ACC112 (cell line): ENCODE measurements around the gene ALDH1L1.

Source experiments
- H2AFZ ChIP-seq: fragments of 200-600 bp; sonication (generic); one replicate; pipeline ENCODE4 v1.6.0; 2017; ENCODE audit warnings: antibody characterized with exemption, low read length; ENCODE audit not compliant: unreplicated experiment
- H3K27ac ChIP-seq: fragments of 200-600 bp; sonication (generic); 2 replicates; pipeline ENCODE4 v1.5.1; 2014; ENCODE audit warnings: low read depth, mild to moderate bottlenecking, antibody characterized with exemption, low read length, moderate library complexity
- H3K27me3 ChIP-seq: fragments of 200-600 bp; sonication (generic); 2 replicates; pipeline ENCODE4 v1.6.1; 2014; ENCODE audit warnings: mild to moderate bottlenecking, antibody characterized with exemption, low read length, moderate library complexity, mixed read lengths; ENCODE audit not compliant: insufficient read depth
- H3K36me3 ChIP-seq: fragments of 200-600 bp; sonication (generic); 2 replicates; pipeline ENCODE4 v1.6.1; 2016; ENCODE audit warnings: mild to moderate bottlenecking, antibody characterized with exemption, low read length, moderate library complexity, mixed read lengths; ENCODE audit not compliant: insufficient read depth
- H3K4me1 ChIP-seq: fragments of 200-600 bp; sonication (generic); one replicate; pipeline ENCODE4 v1.6.1; 2016; ENCODE audit warnings: low read length, mixed read lengths; ENCODE audit not compliant: insufficient read depth, unreplicated experiment, control insufficient read depth
- H3K4me3 ChIP-seq: fragments of 200-600 bp; sonication (generic); 2 replicates; pipeline ENCODE4 v1.5.1; 2014; ENCODE audit warnings: mild to moderate bottlenecking, low read depth, low read length
- H3K79me2 ChIP-seq: fragments of 200-600 bp; sonication (generic); one replicate; pipeline ENCODE4 v1.6.0; 2016; ENCODE audit warnings: low read length; ENCODE audit not compliant: control insufficient read depth, unreplicated experiment, insufficient read depth

Gene ALDH1L1

GRCh38 chr3:126194713-126195305 lies 14.4 kb upstream of the ALDH1L1 start:
- Histone ChIP-seq H3K79me2 (no peaks in the 10 kb centered on the region), H2AFZ (no peak overlapping the region), H3K27ac (no peak overlapping the region), H3K36me3 (no peaks in the 10 kb centered on the region), H3K27me3 (peaks cover 3% of the 10 kb centered on the region; the same call in 1 of the 2 replicates), H3K4me1 (no peaks in the 10 kb centered on the region), H3K4me3 (no peak overlapping the region)

GRCh38 chr3:126191246-126191645 lies 10.9 kb upstream of the ALDH1L1 start:
- H2AFZ ChIP-seq, result no peak overlapping the region
- H3K4me3 ChIP-seq, result no peak overlapping the region
- no peak overlapping the region for H3K27ac ChIP-seq
- no peaks in the 10 kb centered on the region for H3K4me1 ChIP-seq
- no peaks in the 10 kb centered on the region for H3K36me3 ChIP-seq
- peaks cover 11% of the 10 kb centered on the region; the same call in 1 of the 2 replicates for H3K27me3 ChIP-seq
- no peaks in the 10 kb centered on the region for H3K79me2 ChIP-seq

- H2AFZ ChIP-seq, result no peak overlapping the region
These were observed 7.5 kb upstream of the ALDH1L1 start for GRCh38 chr3:126187920-126188319.

GRCh38 chr3:126186749-126187148 lies 6.4 kb upstream of the ALDH1L1 start:
- Histone ChIP-seq H3K4me3 (no peak overlapping the region), H3K36me3 (no peaks in the 10 kb centered on the region), H2AFZ (no peak overlapping the region), H3K79me2 (no peaks in the 10 kb centered on the region), H3K27ac (no peak overlapping the region), H3K4me1 (peaks cover under 1% of the 10 kb centered on the region), H3K27me3 (peaks cover 11% of the 10 kb centered on the region; the same call in 1 of the 2 replicates)

More at GRCh38 chr3:126187920-126188319, 7.5 kb upstream of the ALDH1L1 start:
- Histone ChIP-seq H3K27me3 (peaks cover 11% of the 10 kb centered on the region; the same call in 1 of the 2 replicates), H3K4me3 (no peak overlapping the region), H3K4me1 (no peaks in the 10 kb centered on the region), H3K27ac (no peak overlapping the region), H3K79me2 (no peaks in the 10 kb centered on the region), H3K36me3 (no peaks in the 10 kb centered on the region)

GRCh38 chr3:126186271-126186670 lies 5.9 kb upstream of the ALDH1L1 start:
- Histone ChIP-seq H3K4me3 (no peak overlapping the region), H3K79me2 (no peaks in the 10 kb centered on the region), H3K27me3 (peaks cover 11% of the 10 kb centered on the region; the same call in 1 of the 2 replicates), H3K36me3 (no peaks in the 10 kb centered on the region), H2AFZ (no peak overlapping the region), H3K27ac (no peak overlapping the region), H3K4me1 (peaks cover 4% of the 10 kb centered on the region)

GRCh38 chr3:126184465-126185000 lies 4.1 kb upstream of the ALDH1L1 start:
- Histone ChIP-seq H3K27ac (no peak overlapping the region), H3K36me3 (no peaks in the 10 kb centered on the region), H3K4me3 (no peak overlapping the region), H3K27me3 (peaks cover 5% of the 10 kb centered on the region; the same call in 1 of the 2 replicates), H3K79me2 (no peaks in the 10 kb centered on the region), H2AFZ (no peak overlapping the region), H3K4me1 (peaks cover 8% of the 10 kb centered on the region)

- Histone ChIP-seq H3K36me3 (no peaks in the 10 kb centered on the region), H3K27ac (no peak overlapping the region), H3K27me3 (no peaks in the 10 kb centered on the region), H3K79me2 (no peaks in the 10 kb centered on the region), H2AFZ (peak overlapping the region; percentile 59), H3K4me1 (peaks cover 8% of the 10 kb centered on the region), H3K4me3 (peak overlapping the region; percentile 73)
These were observed 976 bp upstream of the ALDH1L1 start for GRCh38 chr3:126181398-126181725.

- Histone ChIP-seq H3K4me1 (peaks cover 8% of the 10 kb centered on the region), H3K36me3 (no peaks in the 10 kb centered on the region), H3K4me3 (peak overlapping the region; percentile 73), H2AFZ (peak overlapping the region; percentile 59), H3K27ac (no peak overlapping the region), H3K27me3 (no peaks in the 10 kb centered on the region), H3K79me2 (no peaks in the 10 kb centered on the region)
These were observed 435 bp downstream of the ALDH1L1 start for GRCh38 chr3:126179825-126180476.

- Histone ChIP-seq H2AFZ (no peak overlapping the region), H3K79me2 (no peaks in the 10 kb centered on the region), H3K27ac (no peak overlapping the region)
These were observed 10.2 kb downstream of the ALDH1L1 start for GRCh38 chr3:126170073-126170777.

GRCh38 chr3:126167566-126167965 lies 12.8 kb downstream of the ALDH1L1 start:
- H3K27ac ChIP-seq, result no peak overlapping the region
- H3K79me2 ChIP-seq, result no peaks in the 10 kb centered on the region
- peaks cover 35% of the 10 kb centered on the region for H3K27me3 ChIP-seq
- no peak overlapping the region for H2AFZ ChIP-seq
- H3K4me1 ChIP-seq, result no peaks in the 10 kb centered on the region
- no peaks in the 10 kb centered on the region for H3K36me3 ChIP-seq
- no peak overlapping the region for H3K4me3 ChIP-seq

More at GRCh38 chr3:126170073-126170777, 10.2 kb downstream of the ALDH1L1 start:
- Histone ChIP-seq H3K4me3 (no peak overlapping the region), H3K4me1 (no peaks in the 10 kb centered on the region), H3K36me3 (no peaks in the 10 kb centered on the region), H3K27me3 (peaks cover 10% of the 10 kb centered on the region)
